ENCODE data around the gene LAMB4.
A peak's percentile ranks its signal among the peaks of the same experiment; 100 is the strongest.

The LAMB4 gene

GRCh38 chr7:107998150-107998549 lies 132.0 kb downstream of the LAMB4 start:
- peaks cover 56% of the 10 kb centered on the region for H3K79me2 ChIP-seq (ENCODE audit: control insufficient read depth, insufficient read depth, low read length, unreplicated experiment)
- peak overlapping the region; percentile 95 for H3K27ac ChIP-seq (ENCODE audit: low read depth, low read length)
- peaks cover 24% of the 10 kb centered on the region for H3K36me3 ChIP-seq (ENCODE audit: insufficient read depth, low read length)
- peak overlapping the region; percentile 76 for H3K4me3 ChIP-seq (ENCODE audit: low read depth, low read length)
- no peaks in the 10 kb centered on the region for H3K27me3 ChIP-seq (ENCODE audit: insufficient read depth, low read length)
- no peak overlapping the region for H2AFZ ChIP-seq (ENCODE audit: low read length, unreplicated experiment)
- H3K4me1 ChIP-seq (ENCODE audit: control insufficient read depth, insufficient read depth, low read length, unreplicated experiment): peaks cover 60% of the 10 kb centered on the region

- peaks cover 35% of the 10 kb centered on the region for H3K36me3 ChIP-seq (ENCODE audit: insufficient read depth, low read length)
- no peaks in the 10 kb centered on the region for H3K27me3 ChIP-seq (ENCODE audit: insufficient read depth, low read length)
- no peak overlapping the region for H2AFZ ChIP-seq (ENCODE audit: low read length, unreplicated experiment)
- H3K4me3 ChIP-seq (ENCODE audit: low read depth, low read length): peak overlapping the region; percentile 22
- H3K4me1 ChIP-seq (ENCODE audit: control insufficient read depth, insufficient read depth, low read length, unreplicated experiment): peaks cover 60% of the 10 kb centered on the region
- H3K79me2 ChIP-seq (ENCODE audit: control insufficient read depth, insufficient read depth, low read length, unreplicated experiment): peaks cover 43% of the 10 kb centered on the region
- H3K27ac ChIP-seq (ENCODE audit: low read depth, low read length): peak overlapping the region; percentile 95
Observed at GRCh38 chr7:107996072-107996882, 133.9 kb downstream of the LAMB4 start.

DNA sequence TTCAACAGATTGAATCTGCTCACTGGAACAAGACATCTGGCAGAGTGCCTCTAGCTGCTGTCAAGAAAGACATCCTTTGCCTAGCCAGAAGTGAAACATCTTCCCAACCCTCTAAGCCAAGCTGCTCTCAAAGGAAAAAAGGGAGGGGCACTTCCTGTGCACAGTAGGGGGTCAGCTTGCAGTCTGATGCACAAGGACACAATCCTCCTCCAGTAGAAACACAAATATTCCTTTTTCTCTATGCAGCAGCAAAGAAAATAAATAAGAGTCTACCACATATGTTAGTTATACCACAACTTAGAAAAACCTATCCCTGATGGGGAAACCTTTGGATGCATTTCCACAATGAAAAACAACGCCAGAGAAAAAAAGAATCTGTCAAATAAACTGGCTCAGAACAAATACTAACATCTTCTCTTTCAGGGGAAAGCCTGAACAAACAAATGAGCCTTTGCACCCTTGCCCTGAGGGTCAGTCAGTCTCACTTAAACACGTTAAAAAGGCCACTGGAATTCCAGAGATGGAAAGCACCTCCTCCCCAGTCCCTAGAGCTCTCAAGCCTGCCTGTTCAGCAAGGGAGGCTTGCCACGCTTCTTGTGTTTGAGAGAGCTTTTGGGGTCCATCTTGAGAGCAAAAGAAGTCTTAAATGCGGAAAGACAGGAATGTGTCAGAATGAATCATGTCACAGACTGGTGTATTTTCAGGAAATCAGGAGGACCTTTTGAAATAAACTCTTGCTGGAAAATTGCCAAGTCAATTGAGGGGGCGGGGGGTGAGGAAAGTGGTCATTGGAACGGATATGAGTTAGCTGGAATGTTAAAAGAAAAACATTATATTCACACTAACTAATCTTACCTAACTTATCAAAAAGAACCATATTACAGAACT lies 134.7 kb downstream of the LAMB4 start:
- Histone ChIP-seq H3K79me2 (ENCODE audit: control insufficient read depth, insufficient read depth, low read length, unreplicated experiment) (peaks cover 38% of the 10 kb centered on the region), H3K27ac (ENCODE audit: low read depth, low read length) (peak overlapping the region; percentile 95), H3K27me3 (ENCODE audit: insufficient read depth, low read length) (no peaks in the 10 kb centered on the region), H3K36me3 (ENCODE audit: insufficient read depth, low read length) (peaks cover 39% of the 10 kb centered on the region), H3K4me3 (ENCODE audit: low read depth, low read length) (peak overlapping the region; percentile 41), H3K4me1 (ENCODE audit: control insufficient read depth, insufficient read depth, low read length, unreplicated experiment) (peaks cover 64% of the 10 kb centered on the region), H2AFZ (ENCODE audit: low read length, unreplicated experiment) (no peak overlapping the region)

DNA sequence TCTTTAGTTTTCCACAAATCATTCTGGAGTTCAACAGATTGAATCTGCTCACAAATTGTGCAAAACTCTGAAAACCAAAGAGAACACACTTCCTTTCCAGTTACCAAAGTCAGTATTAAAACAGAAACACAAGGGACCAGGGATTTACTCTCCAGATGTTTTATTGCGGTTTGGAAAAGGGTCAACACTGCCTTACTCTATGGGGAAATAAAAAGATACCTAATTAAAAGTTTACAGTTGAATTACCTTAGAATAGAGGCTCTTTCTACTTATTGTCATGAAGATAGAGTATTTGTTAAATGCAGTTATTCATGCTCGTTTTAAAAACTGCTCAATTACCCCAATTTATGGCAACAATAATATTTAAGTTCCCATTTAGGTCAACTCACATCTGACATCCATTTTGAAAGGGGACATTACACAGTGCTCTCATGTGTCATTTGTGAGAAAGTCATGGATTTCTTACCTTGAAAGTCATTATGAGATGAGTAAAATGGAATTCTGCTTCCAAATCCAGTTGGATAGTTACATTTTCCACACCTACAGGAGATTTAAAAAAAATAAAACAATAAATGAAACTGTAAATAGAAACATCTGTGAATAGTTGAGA lies 135.6 kb downstream of the LAMB4 start:
- H3K4me1 ChIP-seq (ENCODE audit: control insufficient read depth, insufficient read depth, low read length, unreplicated experiment): peaks cover 70% of the 10 kb centered on the region
- H3K27ac ChIP-seq (ENCODE audit: low read depth, low read length): peak overlapping the region; percentile 95
- H3K79me2 ChIP-seq (ENCODE audit: control insufficient read depth, insufficient read depth, low read length, unreplicated experiment): peaks cover 32% of the 10 kb centered on the region
- peak overlapping the region; percentile 41 for H3K4me3 ChIP-seq (ENCODE audit: low read depth, low read length)
- H2AFZ ChIP-seq (ENCODE audit: low read length, unreplicated experiment): no peak overlapping the region
- H3K36me3 ChIP-seq (ENCODE audit: insufficient read depth, low read length): peaks cover 44% of the 10 kb centered on the region
- H3K27me3 ChIP-seq (ENCODE audit: insufficient read depth, low read length): no peaks in the 10 kb centered on the region

- H3K4me1 ChIP-seq (ENCODE audit: control insufficient read depth, insufficient read depth, low read length, unreplicated experiment): peaks cover 70% of the 10 kb centered on the region
- H3K4me3 ChIP-seq (ENCODE audit: low read depth, low read length): no peak overlapping the region; the same call in 1 of the 2 replicates
- H3K27ac ChIP-seq (ENCODE audit: low read depth, low read length): peak overlapping the region; percentile 95
- H3K27me3 ChIP-seq (ENCODE audit: insufficient read depth, low read length): no peaks in the 10 kb centered on the region
- H3K79me2 ChIP-seq (ENCODE audit: control insufficient read depth, insufficient read depth, low read length, unreplicated experiment): peaks cover 32% of the 10 kb centered on the region
- H2AFZ ChIP-seq (ENCODE audit: low read length, unreplicated experiment): no peak overlapping the region
- H3K36me3 ChIP-seq (ENCODE audit: insufficient read depth, low read length): peaks cover 45% of the 10 kb centered on the region
Observed at GRCh38 chr7:107993891-107994291, 136.3 kb downstream of the LAMB4 start.

- Histone ChIP-seq H3K79me2 (ENCODE audit: control insufficient read depth, insufficient read depth, low read length, unreplicated experiment) (peaks cover 53% of the 10 kb centered on the region), H3K36me3 (ENCODE audit: insufficient read depth, low read length) (peaks cover 69% of the 10 kb centered on the region), H3K27ac (ENCODE audit: low read depth, low read length) (peak overlapping the region; percentile 90)
Observed at GRCh38 chr7:107989618-107990373, 140.4 kb downstream of the LAMB4 start.

DNA sequence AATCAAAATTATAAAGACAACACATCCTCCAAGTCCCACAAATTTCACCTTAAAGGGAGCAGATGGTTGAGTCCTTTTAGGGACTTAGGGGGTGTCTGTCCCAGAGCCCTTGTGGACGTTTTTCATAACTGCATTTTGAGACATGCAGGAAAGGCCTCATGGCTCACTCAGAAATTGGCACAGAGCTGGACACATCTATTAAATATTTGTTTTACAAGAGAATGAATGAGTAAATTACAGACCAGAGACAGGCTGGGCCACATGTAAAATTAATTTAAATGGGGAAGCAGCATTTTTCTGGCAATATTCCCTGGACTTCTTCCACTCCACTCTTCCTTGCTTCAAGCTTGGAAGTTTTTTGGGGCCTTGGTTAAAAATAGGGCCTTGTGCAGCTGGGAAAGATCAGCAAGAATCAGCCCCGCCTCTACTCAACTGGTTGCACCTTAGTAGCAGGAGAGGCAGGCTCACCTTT lies 147.2 kb downstream of the LAMB4 start:
- Histone ChIP-seq H3K4me1 (ENCODE audit: control insufficient read depth, insufficient read depth, low read length, unreplicated experiment) (no peaks in the 10 kb centered on the region), H2AFZ (ENCODE audit: low read length, unreplicated experiment) (no peak overlapping the region), H3K36me3 (ENCODE audit: insufficient read depth, low read length) (peaks cover 60% of the 10 kb centered on the region), H3K27me3 (ENCODE audit: insufficient read depth, low read length) (no peaks in the 10 kb centered on the region), H3K79me2 (ENCODE audit: control insufficient read depth, insufficient read depth, low read length, unreplicated experiment) (peaks cover 38% of the 10 kb centered on the region), H3K4me3 (ENCODE audit: low read depth, low read length) (no peak overlapping the region), H3K27ac (ENCODE audit: low read depth, low read length) (no peak overlapping the region)

More at GRCh38 chr7:107989618-107990373, 140.4 kb downstream of the LAMB4 start:
- Histone ChIP-seq H3K4me1 (ENCODE audit: control insufficient read depth, insufficient read depth, low read length, unreplicated experiment) (peaks cover 34% of the 10 kb centered on the region), H2AFZ (ENCODE audit: low read length, unreplicated experiment) (peak overlapping the region; percentile 11), H3K4me3 (ENCODE audit: low read depth, low read length) (no peak overlapping the region; the same call in 1 of the 2 replicates), H3K27me3 (ENCODE audit: insufficient read depth, low read length) (no peaks in the 10 kb centered on the region)

DNA sequence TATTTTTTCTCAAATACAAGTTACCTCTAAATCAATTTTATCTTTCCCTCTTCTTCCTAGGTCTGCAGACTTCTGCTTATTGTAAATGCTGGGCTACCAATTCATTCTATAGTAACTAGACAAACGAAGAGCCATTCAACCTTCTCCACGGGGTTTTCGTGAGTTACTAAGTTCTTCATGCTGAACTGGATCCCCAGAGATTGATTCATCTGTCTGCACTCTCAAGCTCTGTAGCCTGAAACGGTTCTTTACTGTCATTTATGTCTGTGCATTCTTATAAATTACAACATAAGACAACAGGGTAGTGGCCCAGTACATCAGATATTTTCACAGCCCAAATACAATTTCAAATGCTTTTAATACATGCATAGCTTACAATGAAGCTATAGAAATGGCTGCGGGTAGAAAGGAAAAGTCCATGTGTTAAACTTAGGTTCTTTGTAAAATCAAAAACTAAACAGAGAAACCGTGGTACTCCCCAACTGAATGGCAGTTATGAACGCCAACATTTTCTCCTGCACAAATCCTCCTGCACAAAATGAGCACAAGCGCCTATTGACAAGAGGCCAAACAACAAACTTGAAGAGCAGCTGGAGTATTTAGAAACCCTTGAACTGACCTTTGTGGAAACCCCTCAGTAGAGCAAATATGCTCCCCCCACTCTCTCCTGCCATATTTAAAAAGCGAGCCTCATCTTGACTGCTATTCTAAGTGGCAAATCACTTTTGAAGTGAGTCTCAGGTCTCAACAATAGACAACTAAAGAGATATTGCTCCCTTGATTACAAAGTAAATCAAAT lies 147.9 kb downstream of the LAMB4 start:
- no peak overlapping the region for H3K4me3 ChIP-seq (ENCODE audit: low read depth, low read length)
- H2AFZ ChIP-seq (ENCODE audit: low read length, unreplicated experiment): no peak overlapping the region
- H3K36me3 ChIP-seq (ENCODE audit: insufficient read depth, low read length): peaks cover 62% of the 10 kb centered on the region
- H3K27ac ChIP-seq (ENCODE audit: low read depth, low read length): no peak overlapping the region
- no peaks in the 10 kb centered on the region for H3K4me1 ChIP-seq (ENCODE audit: control insufficient read depth, insufficient read depth, low read length, unreplicated experiment)
- H3K79me2 ChIP-seq (ENCODE audit: control insufficient read depth, insufficient read depth, low read length, unreplicated experiment): peaks cover 31% of the 10 kb centered on the region
- H3K27me3 ChIP-seq (ENCODE audit: insufficient read depth, low read length): no peaks in the 10 kb centered on the region

DNA sequence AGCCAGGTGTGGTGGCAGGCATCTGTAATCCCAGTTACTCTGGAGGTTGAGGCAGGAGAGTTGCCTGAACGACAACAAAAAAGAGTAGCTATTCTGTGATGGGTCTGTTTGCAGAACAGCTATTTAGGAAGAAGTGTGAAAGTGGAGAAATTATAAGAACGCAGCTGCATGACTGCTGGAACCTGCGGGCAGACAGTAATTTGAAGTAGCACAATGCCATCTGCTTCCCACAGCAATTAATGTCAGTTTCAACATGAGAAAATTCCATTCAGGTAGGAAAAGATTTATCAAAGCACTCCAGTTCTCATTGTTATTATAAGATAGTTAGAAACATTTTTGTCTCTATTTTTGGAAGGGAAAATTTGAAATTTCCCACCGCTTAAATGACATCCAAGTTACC lies 148.7 kb downstream of the LAMB4 start:
- H3K36me3 ChIP-seq (ENCODE audit: insufficient read depth, low read length): peaks cover 58% of the 10 kb centered on the region
- no peak overlapping the region for H2AFZ ChIP-seq (ENCODE audit: low read length, unreplicated experiment)
- peaks cover 23% of the 10 kb centered on the region for H3K79me2 ChIP-seq (ENCODE audit: control insufficient read depth, insufficient read depth, low read length, unreplicated experiment)
- no peak overlapping the region for H3K27ac ChIP-seq (ENCODE audit: low read depth, low read length)
- no peak overlapping the region for H3K4me3 ChIP-seq (ENCODE audit: low read depth, low read length)
- no peaks in the 10 kb centered on the region for H3K27me3 ChIP-seq (ENCODE audit: insufficient read depth, low read length)
- no peaks in the 10 kb centered on the region for H3K4me1 ChIP-seq (ENCODE audit: control insufficient read depth, insufficient read depth, low read length, unreplicated experiment)
